Breast epithelium (tissue), 3 donors: Measurements from ENCODE around the gene WDR7.

ENCODE experiments used
- CTCF ChIP-seq, 3 donors: fragments of 450-650 bp; IDR thresholded peaks; one replicate each; pipeline ENCODE4 v1.5.1; 2016 to 2017; ENCODE audit warnings: antibody characterized with exemption in 3 of 3, mild to moderate bottlenecking in 3 of 3, moderate library complexity in 3 of 3
- POLR2A ChIP-seq: fragments of 450-650 bp; IDR thresholded peaks from one replicate; pipeline ENCODE4 v1.6.1; 2016; ENCODE audit warnings: antibody characterized with exemption, mild to moderate bottlenecking, moderate library complexity
- POLR2AphosphoS5 ChIP-seq, 3 donors: sonication (generic); formaldehyde crosslinking; IDR thresholded peaks; one replicate each; pipeline ENCODE4 v1.6.1; 2017; ENCODE audit warnings: antibody characterized with exemption in 3 of 3

- no peak for TF ChIP-seq CTCF (IDR thresholded peaks at IDR 0.05)
- TF ChIP-seq POLR2AphosphoS5 (IDR thresholded peaks at IDR 0.05) = no peak
- no peak for TF ChIP-seq POLR2A
These were observed 348.7 kb downstream of the WDR7 start for GRCh38 chr18:56999823-57000222.
